Neural progenitor cell (in vitro differentiated cells): ENCODE measurements around the gene CAGE1. TPM values are rescaled to one million over a fixed set of nuclear protein-coding genes. Genes with fewer than 3 reads are reported as not detected.
"Not testable (repeated sequence)": the region's sequence is repeated elsewhere in the genome, so short reads cannot be mapped to it uniquely, and the experiment has no call there.

ENCODE experiments used
- DNase-seq: peaks from one replicate; pipeline ENCODE4 v3.0.0-alpha.2; 2016; ENCODE audit warnings: low spot score
- H2AFZ ChIP-seq: fragments of 200-600 bp; sonication (generic); replicated peaks from 2 replicates; pipeline ENCODE4 v1.6.1; 2016; ENCODE audit warnings: antibody characterized with exemption
- H3F3A ChIP-seq: fragments of 200-600 bp; sonication (generic); 2 replicates; pipeline ENCODE4 v1.6.1; 2016; ENCODE audit warnings: antibody characterized with exemption, low read depth
- H3K27ac ChIP-seq: fragments of 200-600 bp; sonication (generic); 2 replicates; pipeline ENCODE4 v1.5.1; 2016; ENCODE audit warnings: mild to moderate bottlenecking
- H3K27me3 ChIP-seq: fragments of 200-600 bp; sonication (generic); 2 replicates; pipeline ENCODE4 v1.6.1; 2016; ENCODE audit warnings: mild to moderate bottlenecking, moderate library complexity
- H3K36me3 ChIP-seq: fragments of 200-600 bp; sonication (generic); 2 replicates; pipeline ENCODE4 v1.5.1; 2016
- H3K4me1 ChIP-seq: fragments of 200-600 bp; sonication (generic); 2 replicates; pipeline ENCODE4 v1.6.1; 2016; ENCODE audit warnings: mixed run types
- H3K4me2 ChIP-seq: fragments of 200-600 bp; sonication (generic); 2 replicates; pipeline ENCODE4 v1.6.1; 2016
- H3K4me3 ChIP-seq: fragments of 200-600 bp; sonication (generic); 2 replicates; pipeline ENCODE4 v1.5.1; 2016
- H3K79me2 ChIP-seq: fragments of 200-600 bp; sonication (generic); 2 replicates; pipeline ENCODE4 v1.6.1; 2016; ENCODE audit warnings: low read depth
- H3K9ac ChIP-seq: fragments of 200-600 bp; sonication (generic); 2 replicates; pipeline ENCODE4 v1.6.1; 2016
- H3K9me3 ChIP-seq: fragments of 200-600 bp; sonication (generic); 2 replicates; pipeline ENCODE4 v1.5.1; 2016; ENCODE audit warnings: low read depth
- H4K20me1 ChIP-seq: fragments of 200-600 bp; sonication (generic); 2 replicates; pipeline ENCODE4 v1.6.1; 2016; ENCODE audit warnings: low read depth
- H3K27ac Mint-ChIP-seq: 3 replicates; pipeline ENCODE4 v1.8.0; 2021; ENCODE audit warnings: mixed read lengths
- H3K27me3 Mint-ChIP-seq: 2 replicates; pipeline ENCODE4 v1.8.0; 2022; ENCODE audit warnings: low read depth, mild to moderate bottlenecking, inconsistent platforms, moderate library complexity, mixed read lengths; ENCODE audit not compliant: insufficient read depth
- H3K36me3 Mint-ChIP-seq: 3 replicates; pipeline ENCODE4 v1.8.0; 2021; ENCODE audit warnings: mixed read lengths
- H3K4me1 Mint-ChIP-seq: 3 replicates; pipeline ENCODE4 v1.8.0; 2021; ENCODE audit warnings: mixed read lengths
- H3K4me3 Mint-ChIP-seq: 3 replicates; pipeline ENCODE4 v1.8.0; 2021; ENCODE audit warnings: mild to moderate bottlenecking, moderate library complexity, mixed read lengths
- H3K9me3 Mint-ChIP-seq: 3 replicates; pipeline ENCODE4 v1.8.0; 2020; ENCODE audit warnings: mixed read lengths
- CTCF ChIP-seq: fragments of 200-600 bp; sonication (generic); IDR thresholded peaks from 2 replicates; pipeline ENCODE4 v1.5.1; 2017; ENCODE audit warnings: antibody characterized with exemption, mild to moderate bottlenecking
- EZH2 ChIP-seq: fragments of 200-600 bp; sonication (generic); IDR thresholded peaks from 2 replicates; pipeline ENCODE4 v1.6.1; 2017; ENCODE audit warnings: antibody characterized with exemption, mild to moderate bottlenecking, moderate library complexity
- EZH2phosphoT487 ChIP-seq: fragments of 200-600 bp; sonication (generic); IDR thresholded peaks from 2 replicates; pipeline ENCODE4 v1.6.1; 2017; ENCODE audit warnings: antibody characterized with exemption
- total RNA-seq: library from RNA; depleted of rRNA; stranded (reverse); fragments of >200 nt; gene quantifications from 2 replicates; pipeline ENCODE4 v1.2.3, GENCODE V29; 2015; ENCODE audit warnings: low replicate concordance

CAGE1 gene
- total RNA-seq, 1 donor from 2014 or later = not detected

GRCh38 chr6:7339007-7339732, 50.4 kb downstream of the CAGE1 start:
- not testable (repeated sequence) for H4K20me1 ChIP-seq, H3K4me1 ChIP-seq, H3F3A ChIP-seq, H3K36me3 ChIP-seq, H3K27me3 ChIP-seq, H3K4me3 Mint-ChIP-seq, H3K9me3 Mint-ChIP-seq, H3K9me3 ChIP-seq, H3K36me3 Mint-ChIP-seq, H3K79me2 ChIP-seq, H3K27ac ChIP-seq, H3K9ac ChIP-seq, H3K4me1 Mint-ChIP-seq, H3K4me2 ChIP-seq, H3K27ac Mint-ChIP-seq, H3K27me3 Mint-ChIP-seq, H3K4me3 ChIP-seq
- TF ChIP-seq CTCF = peak; percentile 64
- peak; percentile 75 for DNase-seq
- H2AFZ ChIP-seq = peak overlapping the region; percentile 88

- H3K4me3 Mint-ChIP-seq = no peak overlapping the region
- no peaks in the 10 kb centered on the region for H3K36me3 Mint-ChIP-seq
- Histone ChIP-seq H3K4me3 (no peak overlapping the region), H3K4me2 (no peak overlapping the region), H2AFZ (no peak overlapping the region), H3K9ac (no peak overlapping the region), H3K9me3 (no peaks in the 10 kb centered on the region), H3K4me1 (no peaks in the 10 kb centered on the region), H3F3A (no peaks in the 10 kb centered on the region), H3K27me3 (no peaks in the 10 kb centered on the region), H3K79me2 (no peaks in the 10 kb centered on the region), H4K20me1 (no peaks in the 10 kb centered on the region), H3K27ac (no peak overlapping the region), H3K36me3 (no peaks in the 10 kb centered on the region)
- TF ChIP-seq EZH2phosphoT487 = no peak
- no peak for TF ChIP-seq CTCF
- TF ChIP-seq EZH2 = no peak
- no peak for DNase-seq
- H3K27me3 Mint-ChIP-seq = peaks cover 4% of the 10 kb centered on the region
- no peak overlapping the region for H3K27ac Mint-ChIP-seq
- H3K4me1 Mint-ChIP-seq = no peaks in the 10 kb centered on the region
- H3K9me3 Mint-ChIP-seq = no peaks in the 10 kb centered on the region
Measured at GRCh38 chr6:7338031-7338430, 51.5 kb downstream of the CAGE1 start.

- Histone ChIP-seq H3K4me2 (no peak overlapping the region), H3K79me2 (no peaks in the 10 kb centered on the region), H3F3A (no peaks in the 10 kb centered on the region), H3K27ac (no peak overlapping the region), H3K9me3 (no peaks in the 10 kb centered on the region), H3K4me1 (peaks cover 8% of the 10 kb centered on the region), H2AFZ (no peak overlapping the region), H3K4me3 (no peak overlapping the region), H3K36me3 (no peaks in the 10 kb centered on the region), H4K20me1 (no peaks in the 10 kb centered on the region), H3K27me3 (no peaks in the 10 kb centered on the region), H3K9ac (no peak overlapping the region)
- Mint-ChIP-seq H3K27me3 (peaks cover 7% of the 10 kb centered on the region), H3K9me3 (no peaks in the 10 kb centered on the region), H3K36me3 (no peaks in the 10 kb centered on the region), H3K4me3 (no peak overlapping the region), H3K4me1 (no peaks in the 10 kb centered on the region), H3K27ac (no peak overlapping the region)
- TF ChIP-seq EZH2phosphoT487 = no peak
- TF ChIP-seq EZH2 = no peak
- TF ChIP-seq CTCF = no peak
- no peak for DNase-seq
Measured at GRCh38 chr6:7335519-7335918, 54.0 kb downstream of the CAGE1 start.
